Lung microvascular endothelial cell (primary cell): ENCODE measurements around the gene HNF4A. TPM values are rescaled to one million over a fixed set of nuclear protein-coding genes. Genes with fewer than 3 reads are reported as not detected.

Experiments
- DNase-seq, 2 donors: peaks; one replicate each; pipeline versions ENCODE4 v3.0.0 to v3.0.0-alpha.2; 2010; ENCODE audit warnings: low read depth in 2 of 2
- total RNA-seq: library from RNA; depleted of rRNA; stranded (reverse); fragments of >200 nt; gene quantifications from 2 replicates; pipeline ENCODE4 v1.2.1, GENCODE V29; 2014

The HNF4A gene
- total RNA-seq, 1 donor from 2014 or later = not detected

- DNase-seq = no peak
These were observed 87.0 kb downstream of the HNF4A start for GRCh38 chr20:44442298-44443070.

- no peak for DNase-seq
These were observed 90.5 kb downstream of the HNF4A start for GRCh38 chr20:44445742-44446710.

GRCh38 chr20:44447827-44448419, 92.4 kb downstream of the HNF4A start:
- no peak for DNase-seq

- DNase-seq = peak; percentile 4 to 17
These were observed 93.5 kb downstream of the HNF4A start for GRCh38 chr20:44448753-44449546.

GRCh38 chr20:44449864-44450263, 94.4 kb downstream of the HNF4A start:
- DNase-seq = no peak

- no peak for DNase-seq
These were observed 94.9 kb downstream of the HNF4A start for GRCh38 chr20:44450281-44450889.

- no peak for DNase-seq
These were observed 95.5 kb downstream of the HNF4A start for GRCh38 chr20:44450903-44451450.

- no peak for DNase-seq
These were observed 98.9 kb downstream of the HNF4A start for GRCh38 chr20:44454306-44454963.

GRCh38 chr20:44455126-44455525, 99.6 kb downstream of the HNF4A start:
- no peak for DNase-seq

- DNase-seq = no peak
These were observed 101.1 kb downstream of the HNF4A start for GRCh38 chr20:44456611-44457010.

- no peak for DNase-seq
These were observed 101.5 kb downstream of the HNF4A start for GRCh38 chr20:44457016-44457415.

- no peak for DNase-seq
These were observed 103.8 kb downstream of the HNF4A start for GRCh38 chr20:44459271-44459670.

GRCh38 chr20:44460795-44461141, 105.3 kb downstream of the HNF4A start:
- peak; percentile 17 to 29 for DNase-seq

- DNase-seq = no peak
These were observed 105.8 kb downstream of the HNF4A start for GRCh38 chr20:44461142-44461802.

- no peak for DNase-seq
These were observed 106.3 kb downstream of the HNF4A start for GRCh38 chr20:44461803-44462174.

GRCh38 chr20:44463466-44463865, 108.0 kb downstream of the HNF4A start:
- DNase-seq = no peak

GRCh38 chr20:44464514-44464913, 109.0 kb downstream of the HNF4A start:
- DNase-seq = no peak

- DNase-seq = no peak
These were observed 109.6 kb downstream of the HNF4A start for GRCh38 chr20:44465001-44465560.

- DNase-seq = no peak
These were observed 111.9 kb downstream of the HNF4A start for GRCh38 chr20:44467289-44467883.
